Suprapubic skin (tissue), 4 donors: ENCODE results near the gene PROX1.

Source experiments
- CTCF ChIP-seq, 2 donors: fragments of 200-600 bp in 1 of 2; fragments of 450-650 bp in 1 of 2; sonication (generic) in 1 of 2; IDR thresholded peaks; one replicate each; pipeline ENCODE4 v1.5.1; 2016 to 2019; ENCODE audit warnings: antibody characterized with exemption in 2 of 2, mild to moderate bottlenecking in 1 of 2, moderate library complexity in 1 of 2
- POLR2A ChIP-seq, 2 donors: fragments of 450-650 bp; IDR thresholded peaks; one replicate each; pipeline ENCODE4 v1.6.1; 2017; ENCODE audit warnings: antibody characterized with exemption in 2 of 2, mild to moderate bottlenecking in 2 of 2, moderate library complexity in 2 of 2
- POLR2AphosphoS5 ChIP-seq, 3 donors: sonication (generic); formaldehyde crosslinking; IDR thresholded peaks; one replicate each; pipeline ENCODE4 v1.6.1; 2017; ENCODE audit warnings: antibody characterized with exemption in 3 of 3

GRCh38 chr1:213976665-213977485, 10.9 kb upstream of the PROX1 start:
- no peak for TF ChIP-seq CTCF (IDR thresholded peaks at IDR 0.05)
- TF ChIP-seq POLR2AphosphoS5 (IDR thresholded peaks at IDR 0.05) = no peak
- no peak for TF ChIP-seq POLR2A (IDR thresholded peaks at IDR 0.05)
